HEK293 (cell line): ENCODE results near the gene CPAMD8.

Experiments used
- CTCF ChIA-PET: fragments of 350-600 bp; formaldehyde crosslinking; extraction: SDS; loops from one replicate; lab custom pipeline; 2021; ENCODE audit warnings: antibody characterized with exemption; lab: Yijun Ruan, JAX
- POLR2A ChIA-PET: fragments of 300-600 bp; formaldehyde crosslinking; extraction: SDS; loops from one replicate; lab custom pipeline; 2020; ENCODE audit warnings: antibody characterized with exemption, inconsistent platforms; lab: Yijun Ruan, JAX
- H3K27ac ChIP-seq: fragments of 200-500 bp; sonication (Bioruptor generic); 2 replicates; pipeline ENCODE4 v1.5.1; 2014; ENCODE audit warnings: low read depth, low read length, control low read depth, inconsistent platforms; ENCODE audit errors: extremely low read depth
- H3K36me3 ChIP-seq, 2 experiments: fragments of 200-500 bp in 1 of 2; sonication (Bioruptor generic) in 1 of 2; 1 replicate in 1 of 2; 2 replicates in 1 of 2; pipeline ENCODE4 v1.5.1; 2014 to 2017; ENCODE audit warnings: inconsistent platforms in 2 of 2, low read length in 2 of 2; ENCODE audit not compliant: control insufficient read depth in 2 of 2, insufficient read depth in 1 of 2
- H3K4me1 ChIP-seq: fragments of 200-500 bp; sonication (Bioruptor generic); 2 replicates; pipeline ENCODE4 v1.5.1; 2014; ENCODE audit warnings: mild to moderate bottlenecking, low read length, inconsistent platforms; ENCODE audit not compliant: control insufficient read depth, insufficient read depth
- H3K4me3 ChIP-seq: 2 replicates; pipeline ENCODE4 v1.5.1; 2011; ENCODE audit warnings: low read depth, mild to moderate bottlenecking, control low read depth, low read length, moderate library complexity
- H3K9me3 ChIP-seq: fragments of 200-500 bp; sonication (Bioruptor generic); 2 replicates; pipeline ENCODE4 v1.5.1; 2014; ENCODE audit warnings: low read depth, low read length, inconsistent platforms; ENCODE audit not compliant: control insufficient read depth, insufficient read depth
- ATF2 ChIP-seq: fragments of 450-650 bp; formaldehyde crosslinking; IDR thresholded peaks from 2 replicates; pipeline ENCODE4 v1.5.1; 2016; ENCODE audit warnings: missing biosample characterization, missing genetic modification characterization, low read depth
- BCL6B ChIP-seq: fragments of 450-650 bp; formaldehyde crosslinking; IDR thresholded peaks from 2 replicates; pipeline ENCODE4 v1.5.1; 2017; ENCODE audit warnings: missing biosample characterization, missing genetic modification characterization
- MEIS1 ChIP-seq: sonication (generic); formaldehyde crosslinking; IDR thresholded peaks from 2 replicates; pipeline ENCODE4 v1.8.1; 2022; ENCODE audit warnings: missing genetic modification reagents, mild to moderate bottlenecking, borderline replicate concordance
- SETDB1 ChIP-seq: IDR thresholded peaks from one replicate; pipeline ENCODE4 v1.6.1; 2017; ENCODE audit warnings: mild to moderate bottlenecking, low read length, moderate library complexity, mixed read lengths; ENCODE audit not compliant: insufficient read length
- SP3 ChIP-seq: fragments of 450-650 bp; formaldehyde crosslinking; IDR thresholded peaks from 2 replicates; pipeline ENCODE4 v1.5.1; 2016; ENCODE audit warnings: missing biosample characterization, missing genetic modification characterization
- ZBTB1 ChIP-seq: fragments of 450-650 bp; formaldehyde crosslinking; IDR thresholded peaks from 2 replicates; pipeline ENCODE4 v1.5.1; 2016; ENCODE audit warnings: missing biosample characterization, missing genetic modification characterization
- ZBTB11 ChIP-seq: fragments of 450-650 bp; formaldehyde crosslinking; conservative IDR thresholded peaks from 2 replicates; pipeline ENCODE4 v1.5.1; 2016; ENCODE audit warnings: low read depth, missing biosample characterization, missing genetic modification characterization
- ZBTB17 ChIP-seq: fragments of 450-650 bp; formaldehyde crosslinking; IDR thresholded peaks from 2 replicates; pipeline ENCODE4 v1.5.1; 2016; ENCODE audit warnings: missing biosample characterization, missing genetic modification characterization
- ZNF138 ChIP-seq: fragments of 450-650 bp; formaldehyde crosslinking; IDR thresholded peaks from 2 replicates; pipeline ENCODE4 v1.5.1; 2016; ENCODE audit warnings: missing biosample characterization, missing genetic modification characterization, borderline replicate concordance
- ZNF140 ChIP-seq: fragments of 450-650 bp; formaldehyde crosslinking; IDR thresholded peaks from 2 replicates; pipeline ENCODE4 v1.5.1; 2016; ENCODE audit warnings: missing biosample characterization, missing genetic modification characterization
- ZNF169 ChIP-seq: fragments of 450-650 bp; formaldehyde crosslinking; IDR thresholded peaks from 2 replicates; pipeline ENCODE4 v1.5.1; 2016; ENCODE audit warnings: missing biosample characterization, missing genetic modification characterization
- ZNF175 ChIP-seq: fragments of 450-650 bp; formaldehyde crosslinking; IDR thresholded peaks from 2 replicates; pipeline ENCODE4 v1.5.1; 2016; ENCODE audit warnings: missing biosample characterization, missing genetic modification characterization
- ZNF202 ChIP-seq: fragments of 450-650 bp; formaldehyde crosslinking; IDR thresholded peaks from 2 replicates; pipeline ENCODE4 v1.5.1; 2016; ENCODE audit warnings: missing biosample characterization, missing genetic modification characterization, borderline replicate concordance
- ZNF529 ChIP-seq: fragments of 450-650 bp; formaldehyde crosslinking; IDR thresholded peaks from 2 replicates; pipeline ENCODE4 v1.5.1; 2017; ENCODE audit warnings: missing genetic modification characterization, missing biosample characterization; ENCODE audit not compliant: insufficient replicate concordance
- ZNF544 ChIP-seq: fragments of 450-650 bp; formaldehyde crosslinking; IDR thresholded peaks from 2 replicates; pipeline ENCODE4 v1.5.0; 2017; ENCODE audit warnings: missing biosample characterization, missing genetic modification characterization
- ZNF610 ChIP-seq: fragments of 450-650 bp; formaldehyde crosslinking; IDR thresholded peaks from 2 replicates; pipeline ENCODE4 v1.5.1; 2016; ENCODE audit warnings: missing biosample characterization, missing genetic modification characterization, borderline replicate concordance
- ZNF76 ChIP-seq: fragments of 450-650 bp; formaldehyde crosslinking; IDR thresholded peaks from 2 replicates; pipeline ENCODE4; 2016; ENCODE audit warnings: low read depth, missing biosample characterization, missing genetic modification characterization, borderline replicate concordance
- ZNF791 ChIP-seq: fragments of 450-650 bp; formaldehyde crosslinking; IDR thresholded peaks from 2 replicates; pipeline ENCODE4 v1.5.1; 2016; ENCODE audit warnings: missing biosample characterization, missing genetic modification characterization

Gene CPAMD8

GRCh38 chr19:16912780-16913179, 113.8 kb downstream of the CPAMD8 start:
- no peaks in the 10 kb centered on the region for H3K9me3 ChIP-seq
- H3K4me1 ChIP-seq, result no peaks in the 10 kb centered on the region
- no peaks in the 10 kb centered on the region for H3K36me3 ChIP-seq
- ChIA-PET POLR2A (no interaction called here), CTCF (no interaction called here)
- TF ChIP-seq SETDB1 (peak; percentile 22), ZNF138 (tag by site-specific recombination) (no peak)
- H3K27ac ChIP-seq, result no peak overlapping the region
- H3K4me3 ChIP-seq, result no peak overlapping the region

- ChIA-PET CTCF (interaction anchor here (0.6 to 0.7 kb wide), 2 partner anchors 134 to 195 kb away, joined by 3 read pairs; no protein-coding TSS in a partner anchor), POLR2A (no interaction called here)
- TF ChIP-seq ATF2 (tag by site-specific recombination) (no peak), MEIS1 (CRISPR knock-in tag) (no peak), ZNF140 (tag by site-specific recombination) (no peak), ZNF610 (peak; percentile 99), ZNF529 (tag by site-specific recombination) (no peak)
These were observed 115.6 kb downstream of the CPAMD8 start for GRCh38 chr19:16911046-16911445.

GRCh38 chr19:16908759-16909158, 117.9 kb downstream of the CPAMD8 start:
- ChIA-PET POLR2A (no interaction called here), CTCF (no interaction called here)
- no peaks in the 10 kb centered on the region for H3K4me1 ChIP-seq

More at GRCh38 chr19:16911046-16911445, 115.6 kb downstream of the CPAMD8 start:
- H3K4me1 ChIP-seq, result no peaks in the 10 kb centered on the region
- H3K36me3 ChIP-seq, result no peaks in the 10 kb centered on the region
- H3K27ac ChIP-seq, result no peak overlapping the region
- no peak overlapping the region for H3K4me3 ChIP-seq
- H3K9me3 ChIP-seq, result no peaks in the 10 kb centered on the region

More at GRCh38 chr19:16908759-16909158, 117.9 kb downstream of the CPAMD8 start:
- H3K9me3 ChIP-seq, result no peaks in the 10 kb centered on the region
- H3K27ac ChIP-seq, result no peak overlapping the region
- no peaks in the 10 kb centered on the region for H3K36me3 ChIP-seq
- H3K4me3 ChIP-seq, result no peak overlapping the region
- TF ChIP-seq ZNF169 (tag by site-specific recombination) (no peak), ZNF202 (tag by site-specific recombination) (no peak), ZBTB17 (tag by site-specific recombination) (no peak), SP3 (tag by site-specific recombination) (no peak), ZBTB11 (tag by site-specific recombination) (no peak), ZNF76 (tag by site-specific recombination) (no peak), BCL6B (tag by site-specific recombination) (no peak), ZNF791 (tag by site-specific recombination) (no peak), ZBTB1 (tag by site-specific recombination) (no peak), ZNF175 (tag by site-specific recombination) (no peak), ZNF544 (tag by site-specific recombination) (no peak)
- TF ChIP-seq, all 188 proteins: peak for 0
